ENCODE data around the gene SLC8A3.

The SLC8A3 gene

GRCh38 chr14:70127186-70127585 is 61.6 kb downstream of the SLC8A3 start:
- H3K4me3 ChIP-seq (replicated peaks; ENCODE audit: low read depth, low read length), result no peak overlapping the region
- no peak for DNase-seq (ENCODE audit: low read depth)
- TF ChIP-seq, protein P1, sequence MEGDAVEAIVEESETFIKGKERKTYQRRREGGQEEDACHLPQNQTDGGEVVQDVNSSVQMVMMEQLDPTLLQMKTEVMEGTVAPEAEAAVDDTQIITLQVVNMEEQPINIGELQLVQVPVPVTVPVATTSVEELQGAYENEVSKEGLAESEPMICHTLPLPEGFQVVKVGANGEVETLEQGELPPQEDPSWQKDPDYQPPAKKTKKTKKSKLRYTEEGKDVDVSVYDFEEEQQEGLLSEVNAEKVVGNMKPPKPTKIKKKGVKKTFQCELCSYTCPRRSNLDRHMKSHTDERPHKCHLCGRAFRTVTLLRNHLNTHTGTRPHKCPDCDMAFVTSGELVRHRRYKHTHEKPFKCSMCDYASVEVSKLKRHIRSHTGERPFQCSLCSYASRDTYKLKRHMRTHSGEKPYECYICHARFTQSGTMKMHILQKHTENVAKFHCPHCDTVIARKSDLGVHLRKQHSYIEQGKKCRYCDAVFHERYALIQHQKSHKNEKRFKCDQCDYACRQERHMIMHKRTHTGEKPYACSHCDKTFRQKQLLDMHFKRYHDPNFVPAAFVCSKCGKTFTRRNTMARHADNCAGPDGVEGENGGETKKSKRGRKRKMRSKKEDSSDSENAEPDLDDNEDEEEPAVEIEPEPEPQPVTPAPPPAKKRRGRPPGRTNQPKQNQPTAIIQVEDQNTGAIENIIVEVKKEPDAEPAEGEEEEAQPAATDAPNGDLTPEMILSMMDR (IDR thresholded peaks at IDR 0.05; ENCODE audit: low read length, missing control alignments), result no peak

DNA sequence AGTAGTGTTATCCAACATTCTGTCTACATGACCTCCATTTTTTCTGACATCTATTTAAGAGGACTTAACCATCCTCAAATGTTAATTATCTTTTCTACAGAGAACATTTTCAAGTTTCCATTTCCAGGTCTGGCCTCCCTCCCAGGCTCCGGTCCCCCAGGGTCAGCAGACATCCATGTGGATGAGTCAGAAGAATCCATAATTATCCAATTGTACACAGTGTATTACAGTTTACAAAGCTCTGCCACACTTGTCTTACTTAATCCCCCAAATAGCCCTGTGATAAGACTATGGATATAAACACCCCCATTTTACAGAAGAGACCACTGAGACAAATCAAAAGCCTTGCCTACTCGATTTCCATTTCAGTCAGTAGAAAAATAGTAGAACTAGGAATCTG is 65.0 kb downstream of the SLC8A3 start:
- DNase-seq (ENCODE audit: low read depth), result no peak
- H3K4me3 ChIP-seq (replicated peaks; ENCODE audit: low read depth, low read length), result no peak overlapping the region
- TF ChIP-seq, protein P1 (IDR thresholded peaks at IDR 0.05; ENCODE audit: low read length, missing control alignments), result no peak

GRCh38 chr14:70121521-70121920 is 67.2 kb downstream of the SLC8A3 start:
- no peak for DNase-seq (ENCODE audit: low read depth)
- H3K4me3 ChIP-seq (replicated peaks; ENCODE audit: low read depth, low read length), result no peak overlapping the region
- TF ChIP-seq, protein P1 (IDR thresholded peaks at IDR 0.05; ENCODE audit: low read length, missing control alignments), result no peak

DNA sequence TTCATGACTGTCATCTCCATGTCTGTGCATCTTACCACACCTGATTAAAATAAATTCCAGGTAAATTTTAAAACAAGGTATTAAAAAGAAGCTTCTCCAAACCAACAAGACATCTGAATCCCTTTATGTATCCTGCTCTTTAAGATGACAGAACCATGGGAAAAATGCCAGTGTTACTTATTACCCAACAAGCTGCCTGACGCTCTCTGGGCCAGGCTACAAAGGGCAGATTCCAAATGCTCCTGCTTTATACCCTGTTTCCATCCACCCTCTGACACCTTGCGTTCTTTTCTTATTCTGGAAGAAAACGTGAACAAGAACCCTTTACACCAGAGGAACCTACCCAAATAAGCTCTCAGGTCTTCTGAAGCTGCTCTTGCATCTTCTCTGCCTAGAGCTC is 70.7 kb downstream of the SLC8A3 start:
- DNase-seq (ENCODE audit: low read depth), result no peak
- H3K4me3 ChIP-seq (replicated peaks; ENCODE audit: low read depth, low read length), result no peak overlapping the region
- TF ChIP-seq, protein P1 (IDR thresholded peaks at IDR 0.05; ENCODE audit: low read length, missing control alignments), result no peak

DNA sequence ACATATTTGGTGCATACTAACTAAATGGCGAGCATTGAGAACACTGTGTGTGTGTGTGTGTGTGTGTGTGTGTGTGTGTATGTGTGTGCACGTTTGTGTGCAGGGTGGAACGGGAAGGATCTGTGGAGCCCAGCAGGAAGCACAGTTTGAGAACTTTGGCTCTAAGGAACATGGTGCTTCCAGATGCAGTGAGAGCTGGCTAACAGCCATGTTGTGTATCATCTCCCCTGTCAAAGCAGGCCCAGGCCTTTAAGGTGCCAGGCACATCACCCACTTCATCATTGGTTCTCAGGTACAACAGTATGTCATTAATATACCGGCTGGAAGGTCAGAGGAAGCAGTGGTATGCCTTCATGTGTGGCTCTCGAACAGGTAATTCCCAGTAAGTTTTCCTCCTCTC is 72.5 kb downstream of the SLC8A3 start:
- TF ChIP-seq, protein P1 (IDR thresholded peaks at IDR 0.05; ENCODE audit: low read length, missing control alignments), result no peak
- no peak overlapping the region for H3K4me3 ChIP-seq (replicated peaks; ENCODE audit: low read depth, low read length)
- DNase-seq (ENCODE audit: low read depth), result no peak

GRCh38 chr14:70114621-70115156 is 74.1 kb downstream of the SLC8A3 start:
- TF ChIP-seq, protein P1 (IDR thresholded peaks at IDR 0.05; ENCODE audit: low read length, missing control alignments), result no peak
- H3K4me3 ChIP-seq (replicated peaks; ENCODE audit: low read depth, low read length), result no peak overlapping the region
- DNase-seq (ENCODE audit: low read depth), result no peak

- TF ChIP-seq, protein P1 (IDR thresholded peaks at IDR 0.05; ENCODE audit: low read length, missing control alignments), result no peak
- no peak for DNase-seq (ENCODE audit: low read depth)
- H3K4me3 ChIP-seq (replicated peaks; ENCODE audit: low read depth, low read length), result no peak overlapping the region
Measured at GRCh38 chr14:70113211-70113610, 75.5 kb downstream of the SLC8A3 start.

Data from fibroblast of pulmonary artery (primary cell).